Activated T-helper 17 cell treated with anti-CD3 and anti-CD28 coated beads, Interleukin-2, amount 50 U/mL, for 72 hours (primary cell): ENCODE results near the gene ZGPAT. TPM values are rescaled to one million over a fixed set of nuclear protein-coding genes. Genes with fewer than 3 reads are reported as not detected.

Experiments used
- ATAC-seq: fragments of 150-1000 bp; cut with Tn5 transposase; replicated peaks from 2 replicates; pipeline ENCODE4 v1.10.0; 2021; ENCODE audit warnings: mild to moderate bottlenecking, moderate library complexity
- H3K27ac Mint-ChIP-seq: one replicate; pipeline ENCODE4 v1.8.0; 2022; ENCODE audit warnings: mixed read lengths
- H3K27me3 Mint-ChIP-seq: one replicate; pipeline ENCODE4 v1.8.0; 2022; ENCODE audit warnings: mixed read lengths
- H3K36me3 Mint-ChIP-seq: one replicate; pipeline ENCODE4 v1.8.0; 2022; ENCODE audit warnings: low read depth, mild to moderate bottlenecking, mixed read lengths
- H3K4me1 Mint-ChIP-seq: one replicate; pipeline ENCODE4 v1.8.0; 2022; ENCODE audit warnings: mixed read lengths
- H3K4me3 Mint-ChIP-seq: one replicate; pipeline ENCODE4 v1.8.0; 2022; ENCODE audit warnings: mild to moderate bottlenecking, mixed read lengths
- H3K9me3 Mint-ChIP-seq: one replicate; pipeline ENCODE4 v1.8.0; 2022; ENCODE audit warnings: mixed read lengths
- total RNA-seq, 2 donors: library from RNA; stranded (reverse); gene quantifications; one replicate each; pipeline ENCODE4 v1.2.3, GENCODE V29; 2022

ZGPAT gene
- total RNA-seq, 2 donors from 2014 or later, result 18.3 to 24.7 TPM

DNA sequence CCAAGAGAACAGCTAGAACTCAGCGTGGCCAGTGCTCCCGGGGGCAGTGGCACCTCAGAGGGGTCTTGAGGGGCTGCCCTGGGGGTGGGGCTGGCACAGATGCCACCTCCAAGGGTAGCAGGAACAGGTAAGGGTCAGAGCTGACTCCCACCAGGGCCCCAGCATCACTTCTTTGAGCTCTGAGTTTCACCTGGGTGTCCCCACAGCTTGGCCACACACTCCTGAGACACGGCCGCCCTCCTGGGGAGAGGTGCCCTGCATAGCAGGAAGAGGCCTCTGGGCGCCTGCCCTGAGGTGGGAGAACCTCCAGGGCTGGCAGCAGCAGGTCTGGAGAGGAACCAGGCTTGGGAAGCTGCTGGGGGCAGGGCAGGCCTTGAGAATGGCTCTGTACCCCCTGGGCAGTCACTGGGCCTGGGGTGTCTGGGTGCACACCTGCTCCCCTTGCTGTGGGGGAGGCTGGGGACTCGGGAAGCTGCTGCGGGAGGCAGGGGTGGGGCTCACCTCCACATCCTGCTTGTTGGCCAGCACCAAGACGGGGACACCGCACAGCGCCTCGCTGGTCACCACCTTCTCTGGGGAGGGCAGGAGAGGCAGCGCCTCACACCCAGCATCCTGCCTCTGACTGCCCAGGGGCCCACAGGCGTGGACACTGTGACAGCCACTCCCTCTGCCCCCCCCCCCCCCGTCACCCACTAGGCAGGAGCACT lies 6.4 kb upstream of the ZGPAT start:
- peaks cover 28% of the 10 kb centered on the region for H3K36me3 Mint-ChIP-seq
- H3K4me1 Mint-ChIP-seq, result no peaks in the 10 kb centered on the region
- no peak for ATAC-seq
- peak overlapping the region; percentile 25 for H3K27ac Mint-ChIP-seq
- no peaks in the 10 kb centered on the region for H3K9me3 Mint-ChIP-seq
- no peak overlapping the region for H3K4me3 Mint-ChIP-seq
- H3K27me3 Mint-ChIP-seq, result no peaks in the 10 kb centered on the region

GRCh38 chr20:63702036-63702665 lies 5.7 kb upstream of the ZGPAT start:
- H3K27me3 Mint-ChIP-seq, result no peaks in the 10 kb centered on the region
- no peak for ATAC-seq
- H3K4me1 Mint-ChIP-seq, result no peaks in the 10 kb centered on the region
- H3K9me3 Mint-ChIP-seq, result no peaks in the 10 kb centered on the region
- no peak overlapping the region for H3K4me3 Mint-ChIP-seq
- peaks cover 35% of the 10 kb centered on the region for H3K36me3 Mint-ChIP-seq
- H3K27ac Mint-ChIP-seq, result peak overlapping the region; percentile 36

DNA sequence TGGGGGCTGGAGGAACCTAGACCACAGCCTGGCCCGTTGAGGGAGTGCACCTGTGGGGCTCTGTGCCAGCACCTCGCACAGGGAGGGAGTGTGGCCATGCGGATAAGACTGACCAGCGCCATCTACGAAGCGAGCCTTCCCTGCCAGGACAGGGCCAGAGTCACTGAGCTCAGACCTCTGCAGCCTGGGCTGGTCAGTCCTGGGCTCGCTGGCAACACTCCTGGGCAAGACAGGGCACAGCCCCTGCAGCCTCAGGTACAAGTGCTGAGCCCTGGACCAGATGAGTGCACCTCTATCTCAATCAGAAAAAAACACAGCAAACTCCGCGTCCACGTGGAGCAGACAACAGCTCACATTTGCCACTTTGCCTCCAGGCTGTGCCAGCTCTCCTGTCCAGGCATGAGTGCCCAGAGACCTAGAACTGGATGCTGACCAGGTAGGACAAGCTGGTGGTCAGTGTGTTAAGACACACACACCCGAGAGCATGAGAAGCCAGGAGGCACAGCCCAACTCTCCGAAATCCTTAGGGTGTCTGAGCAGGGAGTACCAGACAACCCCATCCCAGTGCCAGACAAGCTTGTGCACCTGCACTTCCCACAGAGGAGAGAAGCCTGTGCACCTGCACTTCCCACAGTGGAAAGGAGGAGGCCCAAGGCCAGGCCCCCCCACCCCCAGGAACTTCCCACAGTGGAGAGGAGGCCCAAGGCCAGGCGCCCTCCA lies 4.9 kb upstream of the ZGPAT start:
- Mint-ChIP-seq H3K27me3 (no peaks in the 10 kb centered on the region), H3K27ac (peak overlapping the region; percentile 36), H3K36me3 (peaks cover 35% of the 10 kb centered on the region), H3K4me1 (no peaks in the 10 kb centered on the region), H3K9me3 (no peaks in the 10 kb centered on the region), H3K4me3 (no peak overlapping the region)
- ATAC-seq, result no peak

DNA sequence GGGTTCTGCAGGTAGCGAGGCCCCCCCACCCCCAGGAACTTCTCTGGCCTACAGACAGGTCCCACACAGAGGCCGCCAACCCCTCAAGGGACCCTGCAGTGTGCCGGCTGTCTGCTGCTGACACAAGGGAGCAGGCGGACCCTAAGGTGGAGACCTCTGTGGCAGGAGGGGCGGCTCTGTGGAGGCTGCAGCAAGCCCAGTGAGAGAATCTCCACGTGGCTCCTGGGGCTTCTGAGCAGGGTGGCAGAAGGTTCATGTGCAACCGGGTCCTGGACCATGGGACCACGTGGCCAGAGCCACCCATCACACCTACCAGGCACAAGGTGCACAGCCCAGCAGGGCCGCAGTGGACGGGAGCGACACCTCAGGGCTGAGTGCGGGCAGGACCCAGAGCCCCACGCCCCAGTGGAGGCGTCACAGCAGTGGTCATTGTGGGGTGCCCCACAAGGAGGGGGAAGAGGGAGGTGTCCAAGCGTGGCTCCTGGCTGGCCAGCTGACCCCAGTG lies 4.3 kb upstream of the ZGPAT start:
- Mint-ChIP-seq H3K4me1 (peaks cover under 1% of the 10 kb centered on the region), H3K27ac (no peak overlapping the region), H3K27me3 (no peaks in the 10 kb centered on the region), H3K4me3 (no peak overlapping the region), H3K9me3 (no peaks in the 10 kb centered on the region), H3K36me3 (peaks cover 38% of the 10 kb centered on the region)
- no peak for ATAC-seq

DNA sequence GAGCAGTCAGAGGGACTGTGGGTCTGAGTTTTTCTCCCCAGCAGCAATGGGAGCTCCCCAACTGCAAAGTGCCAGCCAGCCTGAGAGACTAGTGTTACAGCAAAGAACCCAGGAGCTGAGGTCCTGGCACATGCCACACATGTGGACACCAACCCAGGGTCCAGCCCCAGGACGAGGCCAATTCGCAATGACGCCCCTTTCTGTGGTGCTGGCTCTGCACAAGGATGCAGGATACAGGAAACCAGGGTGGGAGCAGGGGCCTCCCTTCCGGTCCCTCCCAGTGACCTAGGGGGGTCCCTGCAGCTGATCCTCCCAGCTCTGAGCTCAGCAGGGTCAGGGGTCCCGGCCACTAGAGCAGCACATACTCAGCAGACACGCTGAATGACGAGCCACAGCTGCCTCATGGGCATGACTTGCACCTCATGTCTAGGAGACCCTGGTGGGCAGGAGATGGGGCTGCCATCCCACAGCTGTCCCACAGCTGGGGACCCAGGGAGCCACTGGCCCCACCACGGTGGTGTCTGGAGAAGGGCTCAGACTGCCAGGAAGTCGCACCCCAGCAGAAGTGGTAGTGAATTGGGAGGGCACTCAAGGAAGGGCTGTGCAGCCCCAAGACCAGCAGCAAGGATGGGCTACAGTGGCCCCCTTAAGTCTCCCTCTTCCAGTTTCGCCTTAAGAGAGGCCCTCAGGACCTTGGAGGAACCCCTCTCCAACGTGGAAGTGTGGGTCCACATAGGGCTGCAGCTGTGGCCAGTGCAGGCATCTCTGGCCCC lies 3.7 kb upstream of the ZGPAT start:
- H3K4me3 Mint-ChIP-seq, result no peak overlapping the region
- H3K36me3 Mint-ChIP-seq, result peaks cover 44% of the 10 kb centered on the region
- no peaks in the 10 kb centered on the region for H3K9me3 Mint-ChIP-seq
- ATAC-seq, result no peak
- H3K27ac Mint-ChIP-seq, result no peak overlapping the region
- no peaks in the 10 kb centered on the region for H3K27me3 Mint-ChIP-seq
- H3K4me1 Mint-ChIP-seq, result peaks cover 5% of the 10 kb centered on the region

- no peak overlapping the region for H3K4me3 Mint-ChIP-seq
- no peak for ATAC-seq
- H3K27ac Mint-ChIP-seq, result peak overlapping the region; percentile 89
- peaks cover 5% of the 10 kb centered on the region for H3K4me1 Mint-ChIP-seq
- peaks cover 47% of the 10 kb centered on the region for H3K36me3 Mint-ChIP-seq
- no peaks in the 10 kb centered on the region for H3K27me3 Mint-ChIP-seq
- no peaks in the 10 kb centered on the region for H3K9me3 Mint-ChIP-seq
These were observed 3.1 kb upstream of the ZGPAT start for GRCh38 chr20:63704749-63705117.

DNA sequence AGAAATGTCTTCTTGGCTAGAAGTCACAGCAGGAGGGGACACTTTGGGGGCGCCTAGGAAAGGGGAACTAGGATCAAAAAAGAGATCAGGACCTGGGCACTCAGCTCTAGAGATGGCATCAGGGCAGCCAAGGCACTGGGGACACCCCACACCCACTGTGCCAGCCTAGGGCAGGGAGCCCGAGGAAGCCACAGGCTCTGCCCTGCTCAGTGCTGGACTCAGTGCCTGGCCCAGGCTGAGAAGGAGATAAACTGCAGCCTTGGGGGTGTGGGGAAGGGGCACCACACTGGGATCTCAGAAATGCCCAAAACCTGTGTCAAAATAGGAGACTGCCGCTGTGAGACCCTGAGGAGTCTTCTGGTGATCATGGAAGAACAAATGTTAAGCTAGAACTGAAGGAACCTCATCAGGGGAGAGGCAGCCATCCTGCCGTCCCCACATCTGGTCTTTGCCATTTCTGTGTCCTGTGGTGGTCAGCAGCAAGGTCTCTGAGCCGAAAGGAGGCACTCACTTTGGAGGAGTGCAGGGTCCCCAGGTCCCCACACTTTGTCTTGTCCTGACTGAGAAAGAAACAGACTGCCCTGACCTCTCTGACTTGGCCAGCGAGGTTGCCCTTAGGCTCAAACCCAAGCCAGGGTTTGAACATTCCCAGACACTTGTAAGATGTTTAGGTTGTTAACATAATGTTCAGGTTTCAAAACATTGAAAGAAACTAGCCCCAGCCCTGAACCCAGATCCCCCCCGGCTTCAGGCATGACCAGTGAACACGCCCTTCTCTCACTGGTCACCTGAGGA lies 2.4 kb upstream of the ZGPAT start:
- Mint-ChIP-seq H3K4me1 (peaks cover 6% of the 10 kb centered on the region), H3K27ac (peak overlapping the region; percentile 89), H3K9me3 (no peaks in the 10 kb centered on the region), H3K27me3 (no peaks in the 10 kb centered on the region), H3K36me3 (peaks cover 52% of the 10 kb centered on the region), H3K4me3 (peak overlapping the region; percentile 95)
- ATAC-seq, result no peak

DNA sequence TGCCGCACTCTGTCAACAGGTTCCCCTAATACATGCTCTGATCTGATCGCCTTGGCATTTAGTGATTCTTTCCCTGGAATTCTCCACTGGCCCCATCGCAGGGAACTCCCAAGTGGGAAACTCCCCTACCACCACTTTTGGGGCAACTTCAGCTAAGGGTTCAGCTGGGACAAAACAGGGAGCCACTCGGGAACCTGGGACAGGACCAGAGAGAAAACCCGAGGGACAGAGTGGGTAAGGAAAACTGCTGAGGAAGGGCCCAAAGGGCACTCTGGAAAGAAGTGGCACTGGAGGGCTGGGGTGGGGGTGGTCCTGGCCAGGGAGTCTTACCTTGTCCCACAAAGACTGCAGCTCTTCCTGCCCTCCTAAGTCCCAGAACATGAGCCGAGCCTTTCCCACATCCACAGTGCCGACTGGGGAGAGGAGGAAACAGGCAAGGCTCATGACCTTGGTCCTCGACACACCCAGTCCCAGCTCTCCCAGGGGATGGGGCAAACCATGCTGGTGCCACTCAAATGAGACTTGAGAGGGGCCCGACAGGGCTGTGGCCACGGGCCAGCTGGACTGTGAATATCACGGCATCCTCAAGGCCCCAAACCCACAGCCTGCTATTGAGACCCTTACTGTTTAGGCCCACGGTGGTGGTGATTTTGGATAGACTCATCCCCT lies 1.7 kb upstream of the ZGPAT start:
- Mint-ChIP-seq H3K4me1 (peaks cover 14% of the 10 kb centered on the region), H3K27ac (peak overlapping the region; percentile 89), H3K36me3 (peaks cover 59% of the 10 kb centered on the region), H3K4me3 (peak overlapping the region; percentile 95), H3K9me3 (no peaks in the 10 kb centered on the region), H3K27me3 (no peaks in the 10 kb centered on the region)
- ATAC-seq, result no peak

DNA sequence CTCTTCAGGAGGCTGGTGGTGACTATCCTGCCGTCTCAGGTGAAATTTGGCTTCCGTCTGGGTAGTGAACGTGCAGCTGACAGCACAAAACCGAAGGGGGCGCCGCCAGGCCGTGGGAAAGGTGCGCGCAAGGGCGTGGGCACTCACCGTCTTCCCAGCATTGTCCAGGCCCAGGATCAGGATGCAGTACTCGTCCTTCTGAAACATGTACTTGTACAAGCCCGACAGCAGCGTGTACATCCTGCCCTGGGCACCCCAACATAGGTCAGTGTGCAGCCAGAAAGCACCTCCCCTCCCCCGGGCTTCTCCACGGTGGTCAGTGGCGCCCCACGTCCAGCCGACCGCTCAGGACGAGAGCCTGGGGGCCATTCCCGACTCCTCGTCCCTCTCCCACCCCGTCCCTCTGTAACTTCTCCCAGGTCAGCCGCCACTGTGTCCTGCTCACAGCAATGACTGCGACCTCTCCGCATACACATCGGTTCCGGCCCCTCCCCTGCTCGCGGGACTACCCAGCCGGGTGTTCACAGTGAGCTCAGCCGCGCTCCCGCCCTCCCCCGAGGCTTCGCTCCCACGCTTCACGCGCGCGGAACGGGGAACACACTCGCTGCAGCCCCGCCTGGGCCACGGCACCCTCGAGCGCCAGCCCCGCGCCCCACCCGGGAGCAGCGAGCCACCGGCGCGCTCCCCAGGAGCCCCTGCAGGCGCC lies 834 bp upstream of the ZGPAT start:
- H3K36me3 Mint-ChIP-seq, result peaks cover 68% of the 10 kb centered on the region
- H3K9me3 Mint-ChIP-seq, result no peaks in the 10 kb centered on the region
- peaks cover 16% of the 10 kb centered on the region for H3K4me1 Mint-ChIP-seq
- ATAC-seq, result peak; percentile 73
- H3K27ac Mint-ChIP-seq, result peak overlapping the region; percentile 89
- no peaks in the 10 kb centered on the region for H3K27me3 Mint-ChIP-seq
- peak overlapping the region; percentile 95 for H3K4me3 Mint-ChIP-seq

DNA sequence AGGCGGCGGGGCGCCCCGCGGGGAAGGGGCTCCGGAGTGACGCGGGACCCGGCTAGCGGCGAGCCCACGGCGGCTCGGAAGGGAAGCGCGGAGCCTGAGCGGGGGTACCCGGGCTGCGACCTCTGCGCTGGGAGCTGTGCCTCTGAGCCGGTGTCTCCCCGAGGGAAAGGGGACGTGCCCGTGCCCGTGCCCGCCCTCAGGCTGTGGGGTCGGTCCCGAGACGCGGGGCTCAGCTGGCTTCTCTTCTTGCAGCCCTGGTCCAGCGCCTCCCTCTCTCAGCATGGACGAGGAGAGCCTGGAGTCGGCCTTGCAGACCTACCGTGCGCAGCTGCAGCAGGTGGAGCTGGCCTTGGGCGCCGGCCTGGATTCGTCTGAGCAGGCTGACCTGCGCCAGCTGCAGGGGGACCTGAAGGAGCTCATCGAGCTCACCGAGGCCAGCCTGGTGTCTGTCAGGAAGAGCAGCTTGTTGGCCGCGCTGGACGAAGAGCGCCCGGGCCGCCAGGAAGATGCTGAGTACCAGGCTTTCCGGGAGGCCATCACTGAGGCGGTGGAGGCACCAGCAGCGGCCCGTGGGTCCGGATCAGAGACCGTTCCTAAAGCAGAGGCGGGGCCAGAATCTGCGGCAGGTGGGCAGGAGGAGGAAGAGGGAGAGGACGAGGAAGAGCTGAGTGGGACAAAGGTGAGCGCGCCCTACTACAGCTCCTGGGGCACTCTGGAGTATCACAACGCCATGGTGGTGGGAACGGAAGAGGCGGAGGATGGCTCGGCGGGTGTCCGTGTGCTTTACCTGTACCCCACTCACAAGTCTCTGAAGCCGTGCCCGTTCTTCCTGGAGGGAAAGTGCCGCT lies 686 bp downstream of the ZGPAT start:
- Mint-ChIP-seq H3K4me3 (peak overlapping the region; percentile 95), H3K4me1 (peaks cover 22% of the 10 kb centered on the region), H3K9me3 (peaks cover 3% of the 10 kb centered on the region), H3K36me3 (peaks cover 82% of the 10 kb centered on the region), H3K27me3 (no peaks in the 10 kb centered on the region), H3K27ac (peak overlapping the region; percentile 76)
- peak; percentile 6 for ATAC-seq

GRCh38 chr20:63709149-63709527 lies 1.3 kb downstream of the ZGPAT start:
- H3K4me3 Mint-ChIP-seq, result peak overlapping the region; percentile 95
- peaks cover 22% of the 10 kb centered on the region for H3K4me1 Mint-ChIP-seq
- H3K9me3 Mint-ChIP-seq, result peaks cover 3% of the 10 kb centered on the region
- H3K36me3 Mint-ChIP-seq, result peaks cover 82% of the 10 kb centered on the region
- no peak overlapping the region for H3K27ac Mint-ChIP-seq
- ATAC-seq, result no peak
- H3K27me3 Mint-ChIP-seq, result no peaks in the 10 kb centered on the region

GRCh38 chr20:63711085-63711645 lies 3.3 kb downstream of the ZGPAT start:
- Mint-ChIP-seq H3K27ac (no peak overlapping the region), H3K36me3 (peaks cover 84% of the 10 kb centered on the region), H3K27me3 (no peaks in the 10 kb centered on the region), H3K4me1 (peaks cover 27% of the 10 kb centered on the region), H3K4me3 (peak overlapping the region; percentile 61), H3K9me3 (peaks cover 3% of the 10 kb centered on the region)
- no peak for ATAC-seq
